Mesodermal cell (in vitro differentiated cells): ENCODE data around the gene EMC1.

Source experiments
- H3K27ac ChIP-seq: 2 replicates; pipeline ENCODE4 v1.7.0; 2013; ENCODE audit warnings: mild to moderate bottlenecking, low read depth, low read length, moderate library complexity; ENCODE audit not compliant: severe bottlenecking
- H3K36me3 ChIP-seq: 2 replicates; pipeline ENCODE4 v1.7.1; 2013; ENCODE audit warnings: mild to moderate bottlenecking, low read length, moderate library complexity; ENCODE audit not compliant: control insufficient read depth, insufficient read depth
- H3K4me1 ChIP-seq: one replicate; pipeline ENCODE4 v1.7.1; 2013; ENCODE audit warnings: mild to moderate bottlenecking, low read length; ENCODE audit not compliant: insufficient read depth, control insufficient read depth, poor library complexity, severe bottlenecking
- H3K4me3 ChIP-seq: 2 replicates; pipeline ENCODE4 v1.7.0; 2013; ENCODE audit warnings: low read length, control low read depth, mild to moderate bottlenecking; ENCODE audit not compliant: insufficient read depth, poor library complexity, severe bottlenecking; ENCODE audit errors: extremely low read depth
- H3K9me3 ChIP-seq: 2 replicates; pipeline ENCODE4 v1.7.1; 2013; ENCODE audit warnings: mild to moderate bottlenecking, low read length, moderate library complexity; ENCODE audit not compliant: control insufficient read depth
- WGBS, 2 experiments: methylation state at CpG; one replicate each; pipeline ENCODE4 v1.1.5; 2013; ENCODE audit warnings: missing lambda C conversion rate in 2 of 2; ENCODE audit not compliant: insufficient coverage in 2 of 2; 5-methylcytosine and 5-hydroxymethylcytosine counted together

The EMC1 gene

DNA sequence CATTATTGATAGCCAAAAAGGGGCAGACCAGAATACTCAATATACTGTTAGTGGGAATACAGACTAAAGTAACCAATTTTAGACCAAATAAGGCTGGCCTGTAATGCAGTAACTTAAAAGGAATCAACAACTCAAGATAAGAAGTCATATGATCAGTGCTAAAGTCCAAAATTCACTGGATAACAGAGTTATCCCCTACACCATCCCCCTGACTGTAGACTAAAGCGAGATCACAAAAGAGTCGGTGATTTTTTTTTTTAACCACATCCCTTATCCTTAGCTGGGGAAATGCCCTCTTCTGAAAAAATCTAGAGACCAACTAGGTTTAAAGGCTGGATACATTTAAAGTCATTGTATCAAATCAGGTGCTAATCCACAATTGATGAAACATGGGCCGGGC, 48.9 kb downstream of the EMC1 start:
- H3K36me3 ChIP-seq, result peaks cover 63% of the 10 kb centered on the region
- no peak overlapping the region for H3K4me3 ChIP-seq

GRCh38 chr1:19199969-19200604, 51.2 kb downstream of the EMC1 start:
- Histone ChIP-seq H3K9me3 (no peaks in the 10 kb centered on the region), H3K4me1 (peaks cover 4% of the 10 kb centered on the region), H3K4me3 (no peak overlapping the region), H3K36me3 (peaks cover 78% of the 10 kb centered on the region), H3K27ac (no peak overlapping the region)
- WGBS, 2 experiments, result 80% methylated on average over 1 of the region's 4 CpGs; no CpG with 5 or more reads in 1 of the 2 experiments

More for the DNA sequence above, 48.9 kb downstream of the EMC1 start:
- peaks cover 18% of the 10 kb centered on the region for H3K4me1 ChIP-seq
- WGBS, 2 experiments, result 100% methylated on average over 3 of the region's 3 CpGs
- no peak overlapping the region for H3K27ac ChIP-seq
- no peaks in the 10 kb centered on the region for H3K9me3 ChIP-seq

- Histone ChIP-seq H3K27ac (no peak overlapping the region), H3K36me3 (peaks cover 76% of the 10 kb centered on the region), H3K9me3 (no peaks in the 10 kb centered on the region), H3K4me3 (no peak overlapping the region), H3K4me1 (peaks cover under 1% of the 10 kb centered on the region)
- WGBS, 2 experiments, result 83 to 89% methylated on average over 1 to 3 of the region's 4 CpGs
Measured at GRCh38 chr1:19199329-19199968, 51.9 kb downstream of the EMC1 start.

- Histone ChIP-seq H3K36me3 (peaks cover 83% of the 10 kb centered on the region), H3K4me3 (no peak overlapping the region), H3K27ac (no peak overlapping the region), H3K4me1 (no peaks in the 10 kb centered on the region), H3K9me3 (no peaks in the 10 kb centered on the region)
- 94% methylated on average over 2 of the region's 4 CpGs; no CpG with 5 or more reads in 1 of the 2 experiments for WGBS, 2 experiments
Measured at GRCh38 chr1:19198820-19199219, 52.5 kb downstream of the EMC1 start.

DNA sequence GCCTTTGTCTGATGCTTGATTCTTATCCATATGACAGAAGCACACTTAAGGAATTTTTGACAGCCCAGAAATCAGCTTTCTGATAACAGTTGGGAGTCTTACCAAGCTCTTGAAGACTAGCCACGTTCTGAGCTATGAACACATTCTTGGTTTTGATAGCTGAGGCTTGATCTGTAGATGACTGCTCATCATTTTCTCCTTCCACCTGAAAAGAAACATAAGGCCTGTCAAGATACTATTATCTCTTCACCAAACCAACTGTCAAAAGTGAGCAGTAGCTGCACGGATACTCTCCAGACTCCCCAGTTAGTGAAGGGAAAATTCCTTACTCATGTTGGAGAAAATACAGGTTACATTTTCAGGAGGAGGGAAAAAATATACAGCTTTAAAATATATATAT, 53.5 kb downstream of the EMC1 start:
- H3K4me3 ChIP-seq, result no peak overlapping the region
- peaks cover 88% of the 10 kb centered on the region for H3K36me3 ChIP-seq
- no peak overlapping the region for H3K27ac ChIP-seq
- no CpG with 5 or more reads among the region's 2 CpGs for WGBS, 2 experiments
- no peaks in the 10 kb centered on the region for H3K9me3 ChIP-seq
- no peaks in the 10 kb centered on the region for H3K4me1 ChIP-seq

- Histone ChIP-seq H3K9me3 (no peaks in the 10 kb centered on the region), H3K27ac (no peak overlapping the region), H3K4me1 (no peaks in the 10 kb centered on the region), H3K36me3 (peaks cover 96% of the 10 kb centered on the region), H3K4me3 (no peak overlapping the region)
- WGBS, 2 experiments, result no CpG with 5 or more reads among the region's 3 CpGs
Measured at GRCh38 chr1:19196331-19196730, 55.0 kb downstream of the EMC1 start.

DNA sequence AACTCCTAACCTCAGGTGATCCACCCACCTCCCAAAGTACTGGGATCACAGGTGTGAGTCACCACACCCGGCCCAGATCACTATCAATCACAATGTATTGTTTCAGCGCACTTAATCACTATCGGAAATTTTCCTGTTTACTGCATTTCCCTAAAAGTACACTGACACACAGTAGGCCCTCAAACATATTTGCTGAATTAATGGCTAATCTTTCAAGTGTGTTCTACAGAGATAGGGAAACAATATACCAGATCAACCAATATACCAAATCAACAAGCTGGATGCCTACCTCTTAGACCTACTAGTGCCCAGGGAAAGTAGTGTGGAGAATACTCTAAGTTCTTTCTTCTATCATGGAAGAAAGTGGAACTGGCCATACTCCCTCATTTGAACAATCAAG, 58.3 kb downstream of the EMC1 start:
- H3K9me3 ChIP-seq, result no peaks in the 10 kb centered on the region
- H3K4me3 ChIP-seq, result no peak overlapping the region
- no peaks in the 10 kb centered on the region for H3K4me1 ChIP-seq
- no peak overlapping the region for H3K27ac ChIP-seq
- peaks cover 95% of the 10 kb centered on the region for H3K36me3 ChIP-seq
- 94% methylated on average over 3 of the region's 3 CpGs; no CpG with 5 or more reads in 1 of the 2 experiments for WGBS, 2 experiments

- peaks cover 92% of the 10 kb centered on the region for H3K36me3 ChIP-seq
- no peak overlapping the region for H3K4me3 ChIP-seq
- no peaks in the 10 kb centered on the region for H3K9me3 ChIP-seq
- no peaks in the 10 kb centered on the region for H3K4me1 ChIP-seq
- H3K27ac ChIP-seq, result no peak overlapping the region
- WGBS, 2 experiments, result 95 to 100% methylated on average over 2 of the region's 3 CpGs
Measured at GRCh38 chr1:19191811-19192210, 59.5 kb downstream of the EMC1 start.

GRCh38 chr1:19190468-19190867, 60.9 kb downstream of the EMC1 start:
- Histone ChIP-seq H3K4me1 (no peaks in the 10 kb centered on the region), H3K36me3 (peaks cover 92% of the 10 kb centered on the region), H3K4me3 (no peak overlapping the region), H3K9me3 (no peaks in the 10 kb centered on the region), H3K27ac (no peak overlapping the region)
- WGBS, 2 experiments, result 93 to 96% methylated on average over 4 of the region's 4 CpGs

DNA sequence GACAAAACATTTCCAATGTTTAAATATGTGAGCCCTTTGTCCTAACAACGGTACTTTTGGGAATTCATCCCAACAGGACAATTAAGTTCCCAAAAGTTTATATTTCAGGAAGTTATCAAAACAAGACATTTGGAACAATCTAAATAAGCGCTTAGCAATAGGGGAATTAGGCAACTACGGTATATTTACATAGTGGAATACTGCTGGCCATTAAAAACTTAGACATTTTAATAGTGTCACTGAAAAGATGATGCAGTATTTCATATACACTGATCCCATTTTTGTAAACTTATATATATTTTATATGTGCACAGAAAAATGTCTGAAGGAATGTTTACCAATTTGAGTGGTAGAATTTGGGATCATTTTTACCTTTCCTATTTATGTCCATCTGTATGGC, 62.1 kb downstream of the EMC1 start:
- no peak overlapping the region for H3K27ac ChIP-seq
- H3K4me1 ChIP-seq, result no peaks in the 10 kb centered on the region
- no peaks in the 10 kb centered on the region for H3K9me3 ChIP-seq
- H3K4me3 ChIP-seq, result no peak overlapping the region
- peaks cover 94% of the 10 kb centered on the region for H3K36me3 ChIP-seq
- 88 to 100% methylated on average over 1 of the region's 3 CpGs for WGBS, 2 experiments

GRCh38 chr1:19187852-19188251, 63.5 kb downstream of the EMC1 start:
- Histone ChIP-seq H3K4me1 (no peaks in the 10 kb centered on the region), H3K9me3 (no peaks in the 10 kb centered on the region), H3K27ac (no peak overlapping the region), H3K4me3 (no peak overlapping the region), H3K36me3 (peaks cover 89% of the 10 kb centered on the region)
